LNCAP (cell line): ENCODE data around the gene LENG8.

Source experiments
- TF ChIP-seq, protein P1 (sequence below): fragments of 450-650 bp; IDR thresholded peaks from 2 replicates; pipeline ENCODE4 v1.5.1; 2017; ENCODE audit warnings: mild to moderate bottlenecking

Gene LENG8

GRCh38 chr19:54424660-54425381, 24.2 kb upstream of the LENG8 start:
- TF ChIP-seq, protein P1, sequence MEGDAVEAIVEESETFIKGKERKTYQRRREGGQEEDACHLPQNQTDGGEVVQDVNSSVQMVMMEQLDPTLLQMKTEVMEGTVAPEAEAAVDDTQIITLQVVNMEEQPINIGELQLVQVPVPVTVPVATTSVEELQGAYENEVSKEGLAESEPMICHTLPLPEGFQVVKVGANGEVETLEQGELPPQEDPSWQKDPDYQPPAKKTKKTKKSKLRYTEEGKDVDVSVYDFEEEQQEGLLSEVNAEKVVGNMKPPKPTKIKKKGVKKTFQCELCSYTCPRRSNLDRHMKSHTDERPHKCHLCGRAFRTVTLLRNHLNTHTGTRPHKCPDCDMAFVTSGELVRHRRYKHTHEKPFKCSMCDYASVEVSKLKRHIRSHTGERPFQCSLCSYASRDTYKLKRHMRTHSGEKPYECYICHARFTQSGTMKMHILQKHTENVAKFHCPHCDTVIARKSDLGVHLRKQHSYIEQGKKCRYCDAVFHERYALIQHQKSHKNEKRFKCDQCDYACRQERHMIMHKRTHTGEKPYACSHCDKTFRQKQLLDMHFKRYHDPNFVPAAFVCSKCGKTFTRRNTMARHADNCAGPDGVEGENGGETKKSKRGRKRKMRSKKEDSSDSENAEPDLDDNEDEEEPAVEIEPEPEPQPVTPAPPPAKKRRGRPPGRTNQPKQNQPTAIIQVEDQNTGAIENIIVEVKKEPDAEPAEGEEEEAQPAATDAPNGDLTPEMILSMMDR, result no peak

DNA sequence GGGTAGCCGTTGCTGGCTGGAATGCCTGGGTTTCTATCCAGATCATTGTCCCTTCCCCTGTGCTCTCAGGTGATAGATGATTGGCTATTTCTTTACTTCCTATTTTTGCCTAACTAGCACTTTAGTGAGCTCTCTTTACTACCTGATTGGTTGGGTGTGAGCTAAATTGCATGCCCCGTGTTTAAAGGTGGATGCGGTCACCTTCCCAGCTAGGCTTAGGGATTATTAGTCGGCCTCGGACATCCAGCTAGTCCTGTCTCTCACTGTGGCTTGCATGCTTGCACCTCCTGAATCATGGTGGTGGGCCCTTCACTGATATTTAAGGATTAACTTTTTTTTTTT, 23.6 kb upstream of the LENG8 start:
- TF ChIP-seq, protein P1, result no peak

DNA sequence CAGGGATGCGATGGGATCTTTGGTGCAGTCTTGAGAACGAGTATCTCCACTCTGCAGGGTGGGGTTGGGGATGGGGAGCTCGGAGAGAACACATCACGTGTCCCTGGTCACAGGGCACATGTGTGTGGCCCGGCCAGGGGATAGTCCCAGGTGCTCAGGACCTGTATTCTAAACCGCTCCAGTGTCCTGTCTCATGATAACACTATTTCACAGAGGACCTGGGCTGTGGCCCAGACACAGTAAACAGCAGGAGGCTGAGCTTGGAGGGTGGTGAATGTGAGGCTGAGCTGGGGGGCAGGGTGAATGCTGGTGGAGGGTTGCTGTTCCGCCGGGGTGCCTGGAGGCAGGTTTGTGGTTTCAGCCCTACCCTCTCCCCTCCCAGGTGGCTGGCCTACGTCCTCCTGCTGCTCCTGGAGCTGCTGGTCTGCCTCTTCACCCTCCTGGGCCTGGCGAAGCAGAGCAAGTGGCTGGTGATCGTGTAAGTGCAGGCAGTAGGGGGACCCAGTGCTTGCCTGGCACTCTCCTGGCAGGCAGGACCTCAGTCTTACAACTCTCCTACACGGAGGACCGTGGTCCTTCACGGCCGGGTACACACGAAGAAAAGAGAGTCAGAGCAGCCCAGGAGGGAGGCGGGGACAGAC, 22.6 kb upstream of the LENG8 start:
- TF ChIP-seq, protein P1, result no peak

DNA sequence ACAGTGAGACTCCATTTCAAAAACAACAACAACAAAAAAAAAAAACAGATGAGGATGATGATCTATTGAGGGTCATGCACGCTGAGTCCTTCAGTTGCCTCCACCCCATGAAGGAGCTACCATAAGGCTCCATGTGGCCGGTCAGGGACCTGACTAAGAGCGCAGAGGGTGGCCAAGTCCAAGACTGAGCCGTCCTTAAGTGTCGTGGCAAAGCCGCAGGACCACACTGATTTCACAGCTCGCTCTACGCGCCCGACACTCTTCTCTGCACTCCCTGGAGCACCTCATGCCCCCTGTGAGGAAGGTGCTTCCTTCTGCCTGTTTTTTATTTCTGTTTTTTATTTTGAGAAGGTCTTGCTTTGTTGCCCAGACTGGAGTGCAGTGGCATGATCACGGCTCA, 21.4 kb upstream of the LENG8 start:
- TF ChIP-seq, protein P1, result no peak

- TF ChIP-seq, protein P1, result no peak
These were observed 20.4 kb upstream of the LENG8 start for GRCh38 chr19:54428323-54429175.

GRCh38 chr19:54429176-54429495, 19.9 kb upstream of the LENG8 start:
- TF ChIP-seq, protein P1, result no peak

DNA sequence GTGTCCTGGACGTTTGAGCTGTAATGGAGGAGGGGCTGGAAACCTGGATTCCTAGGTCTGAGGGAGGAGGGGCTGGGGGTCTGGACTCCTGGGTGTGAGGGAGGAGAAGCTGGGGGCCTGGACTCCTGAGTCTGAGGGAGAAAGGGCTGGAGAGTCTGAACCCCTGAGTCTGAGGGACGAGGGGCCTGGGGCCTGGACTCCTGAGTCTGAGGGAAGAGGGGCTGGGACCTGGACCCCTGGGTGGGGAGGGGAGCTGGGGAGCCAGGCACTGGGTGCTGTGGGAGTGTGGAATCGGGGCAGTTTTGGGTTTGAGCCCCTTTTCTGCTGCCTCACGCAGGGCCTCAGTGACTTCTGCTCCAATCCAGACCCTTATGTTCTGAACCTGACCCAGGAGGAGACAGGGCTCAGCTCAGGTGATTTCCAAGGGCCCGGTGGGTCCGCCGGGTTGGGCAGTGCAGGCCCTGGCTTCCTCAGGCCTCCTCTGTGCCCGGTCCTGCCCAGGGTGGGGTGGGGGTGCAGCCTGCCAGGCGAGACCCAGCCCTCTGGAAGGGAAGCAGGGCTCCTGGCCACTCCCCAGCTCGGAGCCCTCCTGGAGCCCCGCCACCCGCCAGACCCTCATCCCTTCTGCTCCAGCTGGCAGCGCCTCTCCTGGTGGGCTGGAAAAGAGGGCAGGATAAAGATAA, 19.3 kb upstream of the LENG8 start:
- TF ChIP-seq, protein P1, result no peak
